ENCODE measurements around the gene IGFALS. TPM values are rescaled to one million over a fixed set of nuclear protein-coding genes. Genes with fewer than 3 reads are reported as not detected.
A peak's percentile ranks its signal among the peaks of the same experiment; 100 is the strongest.

Gene IGFALS
- total RNA-seq, 4 donors from 2014 or later = 0.27 to 10.8 (median 0.48) TPM; not detected in 1

DNA sequence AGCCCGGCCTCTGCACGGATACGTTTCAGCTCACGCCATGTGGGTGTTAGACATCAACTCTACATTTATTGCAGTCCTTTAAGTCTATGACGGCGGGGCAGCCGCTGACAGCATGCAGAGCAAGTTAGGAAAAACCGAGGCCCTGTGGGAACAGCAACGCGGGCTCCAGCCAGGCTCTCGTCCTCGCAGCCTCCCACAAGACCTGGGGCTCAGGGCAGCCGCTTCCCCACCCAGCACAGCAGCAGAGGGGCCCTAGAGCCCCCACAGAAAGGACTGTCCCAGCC, 16.9 kb downstream of the IGFALS start:
- H3K36me3 ChIP-seq = peaks cover 0 to 10% (median 5%) of the 10 kb centered on the region in 4 donors
- peaks cover 17 to 41% (median 30%) of the 10 kb centered on the region in 4 donors for H3K4me1 ChIP-seq
- H3K27me3 ChIP-seq = no peaks in the 10 kb centered on the region
- H3K4me3 ChIP-seq = no peak overlapping the region
- DNase-seq = peak; percentile 8
- in situ Hi-C loops (cut with MboI; ENCODE audit: low pct_ligation_motif_present in 1 of 4, low pct_unique_long_range_greater_than_20kb in 1 of 4, low sequenced_read_pairs in 3 of 4) = no loop called here
- intact Hi-C loops (cut with DNase I; ENCODE audit: low total_unique reads) = no loop called here
- H3K9me3 ChIP-seq = no peaks in the 10 kb centered on the region
- no peak overlapping the region for H3K27ac ChIP-seq
- WGBS, 2 donors (ENCODE audit: low coverage in 1 of 2) = 83% methylated on average over 13 of the region's 13 CpGs; no CpG with 5 or more reads in 1 of the 2 donors
- TF ChIP-seq POLR2AphosphoS5 (IDR thresholded peaks at IDR 0.05) (no peak), EP300 (IDR thresholded peaks at IDR 0.05; ENCODE audit: low read depth) (no peak), POLR2A (IDR thresholded peaks at IDR 0.05) (no peak)
- TF ChIP-seq, protein P1, sequence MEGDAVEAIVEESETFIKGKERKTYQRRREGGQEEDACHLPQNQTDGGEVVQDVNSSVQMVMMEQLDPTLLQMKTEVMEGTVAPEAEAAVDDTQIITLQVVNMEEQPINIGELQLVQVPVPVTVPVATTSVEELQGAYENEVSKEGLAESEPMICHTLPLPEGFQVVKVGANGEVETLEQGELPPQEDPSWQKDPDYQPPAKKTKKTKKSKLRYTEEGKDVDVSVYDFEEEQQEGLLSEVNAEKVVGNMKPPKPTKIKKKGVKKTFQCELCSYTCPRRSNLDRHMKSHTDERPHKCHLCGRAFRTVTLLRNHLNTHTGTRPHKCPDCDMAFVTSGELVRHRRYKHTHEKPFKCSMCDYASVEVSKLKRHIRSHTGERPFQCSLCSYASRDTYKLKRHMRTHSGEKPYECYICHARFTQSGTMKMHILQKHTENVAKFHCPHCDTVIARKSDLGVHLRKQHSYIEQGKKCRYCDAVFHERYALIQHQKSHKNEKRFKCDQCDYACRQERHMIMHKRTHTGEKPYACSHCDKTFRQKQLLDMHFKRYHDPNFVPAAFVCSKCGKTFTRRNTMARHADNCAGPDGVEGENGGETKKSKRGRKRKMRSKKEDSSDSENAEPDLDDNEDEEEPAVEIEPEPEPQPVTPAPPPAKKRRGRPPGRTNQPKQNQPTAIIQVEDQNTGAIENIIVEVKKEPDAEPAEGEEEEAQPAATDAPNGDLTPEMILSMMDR (IDR thresholded peaks at IDR 0.05) = no peak

DNA sequence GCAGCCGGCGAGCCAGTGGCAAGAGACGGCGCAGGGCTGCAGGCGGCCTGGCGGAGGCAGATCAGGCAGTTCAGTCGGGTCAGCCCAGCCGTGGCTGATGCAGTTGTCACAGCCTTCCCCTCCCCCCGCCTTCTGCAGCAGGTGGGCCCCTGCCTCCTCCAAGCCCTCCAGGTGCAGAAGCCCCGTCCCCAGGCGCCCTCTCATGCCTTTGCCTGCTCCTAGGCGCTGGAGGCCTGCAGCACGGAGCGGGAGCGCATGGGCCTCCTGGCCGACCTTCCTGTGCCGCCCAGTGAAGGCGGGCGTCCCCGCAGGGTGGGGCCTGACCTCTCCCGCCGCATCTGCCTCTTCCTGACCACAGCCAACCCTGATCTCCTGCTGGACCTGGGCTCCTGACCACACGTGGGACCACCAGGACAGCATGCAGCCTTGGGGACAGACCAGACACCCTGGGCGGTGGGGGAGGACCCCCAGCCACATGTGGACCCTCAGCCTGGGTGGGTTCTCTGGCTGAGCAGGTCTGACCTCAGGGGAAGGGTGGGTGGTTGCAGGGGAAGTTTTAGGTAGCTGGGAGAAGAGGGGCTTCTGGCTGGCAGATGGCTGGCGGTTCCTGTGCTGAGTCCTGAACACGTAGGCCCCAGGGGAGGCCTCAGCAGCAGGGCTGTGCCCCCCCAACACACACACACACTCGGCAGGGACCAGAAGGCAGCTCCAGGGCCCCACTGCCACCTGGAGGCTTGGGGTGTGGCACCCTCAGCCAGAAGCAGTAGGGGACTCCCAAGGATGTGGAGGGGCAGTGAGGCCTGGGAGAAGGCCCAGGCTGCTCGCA, 17.4 kb downstream of the IGFALS start:
- in situ Hi-C loops (cut with MboI; ENCODE audit: low pct_ligation_motif_present in 1 of 4, low pct_unique_long_range_greater_than_20kb in 1 of 4, low sequenced_read_pairs in 3 of 4) = no loop called here
- no peaks in the 10 kb centered on the region for H3K9me3 ChIP-seq
- no peaks in the 10 kb centered on the region for H3K27me3 ChIP-seq
- DNase-seq = peak; percentile 8
- 84% methylated on average over 14 of the region's 28 CpGs; no CpG with 5 or more reads in 1 of the 2 donors for WGBS, 2 donors (ENCODE audit: low coverage in 1 of 2)
- intact Hi-C loops (cut with DNase I; ENCODE audit: low total_unique reads) = no loop called here
- H3K36me3 ChIP-seq = peaks cover 0 to 10% (median 5%) of the 10 kb centered on the region in 4 donors
- H3K27ac ChIP-seq = no peak overlapping the region
- H3K4me3 ChIP-seq = no peak overlapping the region
- TF ChIP-seq, protein P1 (IDR thresholded peaks at IDR 0.05) = no peak
- TF ChIP-seq POLR2A (IDR thresholded peaks at IDR 0.05) (no peak), POLR2AphosphoS5 (IDR thresholded peaks at IDR 0.05) (no peak), EP300 (IDR thresholded peaks at IDR 0.05; ENCODE audit: low read depth) (no peak)
- H3K4me1 ChIP-seq = peaks cover 12 to 38% (median 25%) of the 10 kb centered on the region in 4 donors

DNA sequence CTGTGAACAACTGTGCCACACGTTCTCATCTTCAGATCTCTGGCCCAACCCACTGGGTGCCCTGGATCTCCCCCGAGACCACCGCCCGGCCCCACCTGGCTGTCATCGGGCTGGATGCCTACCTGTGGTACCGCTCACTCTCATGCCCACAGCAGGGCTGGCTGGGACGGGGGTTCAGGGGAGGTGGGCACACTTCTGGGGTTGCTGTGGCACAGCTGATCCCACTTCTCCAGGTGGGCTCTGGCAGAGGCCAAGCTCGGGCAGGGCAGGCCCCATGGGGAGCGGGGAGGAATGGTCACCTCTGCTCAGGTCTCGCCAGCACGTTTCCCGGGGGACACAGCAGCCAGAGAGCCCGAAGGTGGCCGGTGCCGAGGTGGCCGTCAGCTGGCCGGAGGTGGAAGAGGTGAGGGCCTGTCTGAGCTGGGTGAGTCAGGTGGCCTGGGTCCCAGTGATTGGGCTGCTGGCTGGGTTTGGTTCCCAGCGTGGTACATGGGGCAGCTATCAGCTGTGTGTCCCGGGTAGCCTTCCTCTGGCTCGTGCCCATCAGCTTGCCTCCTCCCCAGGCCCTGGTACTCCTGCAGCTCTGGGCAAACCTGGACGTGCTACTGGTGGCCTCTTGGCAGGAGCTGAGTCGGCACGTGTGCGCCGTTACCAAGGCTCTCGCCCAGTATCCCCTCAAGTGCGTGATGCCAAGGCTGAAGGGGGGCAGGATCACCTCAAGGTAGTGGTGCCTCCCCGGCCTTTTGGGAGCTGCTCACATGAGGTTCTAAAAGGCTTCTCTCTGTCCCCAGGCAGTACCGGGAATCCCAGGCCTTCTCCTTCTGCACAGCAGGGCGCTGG, 18.3 kb downstream of the IGFALS start:
- peaks cover 0 to 10% (median 5%) of the 10 kb centered on the region in 4 donors for H3K36me3 ChIP-seq
- in situ Hi-C loops (cut with MboI; ENCODE audit: low pct_ligation_motif_present in 1 of 4, low pct_unique_long_range_greater_than_20kb in 1 of 4, low sequenced_read_pairs in 3 of 4) = no loop called here
- intact Hi-C loops (cut with DNase I; ENCODE audit: low total_unique reads) = no loop called here

More for the DNA sequence above, 18.3 kb downstream of the IGFALS start:
- Histone ChIP-seq H3K27me3 (no peaks in the 10 kb centered on the region), H3K27ac (no peak overlapping the region), H3K4me1 (peaks cover 10 to 41% (median 24%) of the 10 kb centered on the region in 4 donors), H3K4me3 (no peak overlapping the region), H3K9me3 (no peaks in the 10 kb centered on the region)
- WGBS, 2 donors (ENCODE audit: low coverage in 1 of 2) = 90% methylated on average over 22 of the region's 30 CpGs; no CpG with 5 or more reads in 1 of the 2 donors
- no peak for TF ChIP-seq POLR2A (IDR thresholded peaks at IDR 0.05)
- TF ChIP-seq EP300 (IDR thresholded peaks at IDR 0.05; ENCODE audit: low read depth) = no peak
- TF ChIP-seq, protein P1 (IDR thresholded peaks at IDR 0.05) = no peak
- TF ChIP-seq POLR2AphosphoS5 (IDR thresholded peaks at IDR 0.05) = no peak
- DNase-seq = peak; percentile 8

Data from transverse colon (tissue), 4 donors.